T-helper 2 cell treated with Interferon-gamma antibody and Interleukin-4, amounts not matched to agents 5 μg/mL and 100 μg/mL, for 36 hours (primary cell): ENCODE results near the gene OSBPL6.
"Not testable (repeated sequence)": the region's sequence is repeated elsewhere in the genome, so short reads cannot be mapped to it uniquely, and the experiment has no call there.

Source experiments
- DNase-seq: peaks from one replicate; pipeline ENCODE4 v3.0.0; 2021; ENCODE audit warnings: low spot score
- H3K27ac Mint-ChIP-seq: one replicate; pipeline ENCODE4 v1.8.0; 2021; ENCODE audit warnings: mild to moderate bottlenecking, mixed read lengths
- H3K27me3 Mint-ChIP-seq: one replicate; pipeline ENCODE4 v1.8.0; 2021; ENCODE audit warnings: low read depth, mixed read lengths
- H3K36me3 Mint-ChIP-seq: one replicate; pipeline ENCODE4 v1.8.0; 2021; ENCODE audit warnings: low read depth, mixed read lengths
- H3K4me1 Mint-ChIP-seq: one replicate; pipeline ENCODE4 v1.8.0; 2021; ENCODE audit warnings: low read depth, mixed read lengths
- H3K4me3 Mint-ChIP-seq: one replicate; pipeline ENCODE4 v1.8.0; 2022; ENCODE audit warnings: mild to moderate bottlenecking, moderate library complexity, mixed read lengths
- H3K9me3 Mint-ChIP-seq: one replicate; pipeline ENCODE4 v1.8.0; 2021; ENCODE audit warnings: mixed read lengths

OSBPL6 gene

DNA sequence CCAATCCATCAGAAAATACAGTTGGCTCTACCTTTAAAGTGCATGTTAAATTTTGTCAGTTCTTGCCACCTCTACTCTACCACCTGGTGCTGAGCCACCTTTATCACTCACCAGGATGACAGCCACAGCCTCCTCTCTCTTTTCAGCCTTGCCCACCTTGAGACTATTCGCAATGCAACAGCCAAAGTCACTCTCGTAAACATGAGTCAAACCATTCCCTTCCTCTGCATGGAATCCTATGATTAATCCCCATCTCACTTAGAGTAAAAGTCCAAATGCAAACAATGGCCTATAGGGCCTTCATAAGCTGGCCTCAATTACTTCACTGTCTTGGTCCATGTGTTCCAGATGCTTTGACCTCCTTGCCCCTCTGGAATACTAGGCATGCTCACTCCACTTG, 5.8 kb upstream of the OSBPL6 start:
- DNase-seq, result no peak
- peaks cover 45% of the 10 kb centered on the region for H3K27me3 Mint-ChIP-seq
- H3K4me1 Mint-ChIP-seq, result peaks cover 5% of the 10 kb centered on the region
- no peaks in the 10 kb centered on the region for H3K36me3 Mint-ChIP-seq
- H3K27ac Mint-ChIP-seq, result no peak overlapping the region
- no peak overlapping the region for H3K4me3 Mint-ChIP-seq
- no peaks in the 10 kb centered on the region for H3K9me3 Mint-ChIP-seq

DNA sequence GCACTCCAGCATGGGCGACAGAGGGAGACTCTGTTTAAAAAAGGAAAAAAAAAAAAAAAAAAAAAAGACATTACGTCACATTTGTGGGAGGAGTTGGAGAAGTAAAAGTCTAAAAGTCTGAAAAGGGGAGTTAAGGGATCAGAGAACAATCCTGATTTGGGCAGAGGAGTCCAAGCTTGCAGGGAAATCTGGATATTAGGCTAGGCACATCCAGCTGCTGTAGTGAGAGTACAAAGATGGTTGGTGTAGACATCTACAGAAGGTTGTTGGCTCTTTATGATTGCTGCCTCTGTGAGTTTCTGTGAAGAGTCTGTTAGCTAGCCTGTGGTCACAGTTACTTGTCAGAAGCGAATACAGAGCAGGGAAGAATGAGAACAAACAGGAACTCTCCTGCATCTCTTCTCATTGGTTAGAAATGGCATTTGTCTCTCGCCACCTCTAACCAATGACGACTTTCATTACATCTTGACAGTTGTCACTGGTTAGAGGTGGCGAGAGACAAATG, 3.3 kb upstream of the OSBPL6 start:
- H3K27ac Mint-ChIP-seq, result peak overlapping the region; percentile 78
- H3K9me3 Mint-ChIP-seq, result no peaks in the 10 kb centered on the region
- H3K4me3 Mint-ChIP-seq, result peak overlapping the region; percentile 26
- H3K36me3 Mint-ChIP-seq, result no peaks in the 10 kb centered on the region
- H3K4me1 Mint-ChIP-seq, result peaks cover 13% of the 10 kb centered on the region
- DNase-seq, result no peak
- peaks cover 43% of the 10 kb centered on the region for H3K27me3 Mint-ChIP-seq

DNA sequence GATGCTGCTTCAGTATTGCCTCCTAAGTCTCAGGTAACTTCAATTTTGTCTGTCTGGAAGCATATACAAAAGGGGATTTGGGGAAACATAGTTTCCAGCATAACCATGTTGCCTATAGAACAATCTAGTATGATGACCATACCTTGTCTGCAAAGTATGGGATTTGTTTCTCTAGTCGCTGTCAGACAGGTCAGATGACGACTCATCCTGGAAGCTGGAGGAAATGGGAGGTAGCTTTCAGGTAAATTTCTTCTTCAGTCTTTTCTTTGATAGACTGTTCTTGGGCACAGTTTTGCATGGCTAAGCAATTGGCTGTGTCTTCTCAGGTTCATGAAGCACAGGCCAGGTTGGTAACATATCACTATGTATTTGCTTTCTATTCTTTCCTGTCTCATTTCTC, 2.8 kb upstream of the OSBPL6 start:
- peaks cover 42% of the 10 kb centered on the region for H3K27me3 Mint-ChIP-seq
- H3K36me3 Mint-ChIP-seq, result no peaks in the 10 kb centered on the region
- H3K9me3 Mint-ChIP-seq, result no peaks in the 10 kb centered on the region
- DNase-seq, result no peak
- H3K4me1 Mint-ChIP-seq, result peaks cover 13% of the 10 kb centered on the region
- no peak overlapping the region for H3K4me3 Mint-ChIP-seq
- H3K27ac Mint-ChIP-seq, result no peak overlapping the region

DNA sequence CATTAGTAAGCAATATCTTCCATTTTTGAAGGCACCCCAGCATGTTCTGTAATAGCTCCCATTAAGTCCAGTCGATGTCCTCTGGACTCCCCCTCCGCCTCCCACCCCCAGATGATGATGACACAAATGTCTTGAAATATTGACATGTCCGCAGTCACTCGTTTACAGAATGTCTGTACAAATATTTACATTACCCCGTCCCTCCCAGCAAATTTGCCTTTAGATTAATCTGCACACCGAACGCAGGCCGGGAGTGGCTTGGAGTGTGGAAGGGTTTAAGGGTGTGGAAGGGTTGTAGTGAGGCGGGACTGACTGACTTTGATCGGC, 853 bp upstream of the OSBPL6 start:
- peaks cover 54% of the 10 kb centered on the region for H3K27me3 Mint-ChIP-seq
- DNase-seq, result no peak
- no peaks in the 10 kb centered on the region for H3K36me3 Mint-ChIP-seq
- H3K4me1 Mint-ChIP-seq, result peaks cover 17% of the 10 kb centered on the region
- peak overlapping the region; percentile 74 for H3K4me3 Mint-ChIP-seq
- no peak overlapping the region for H3K27ac Mint-ChIP-seq
- H3K9me3 Mint-ChIP-seq, result no peaks in the 10 kb centered on the region

DNA sequence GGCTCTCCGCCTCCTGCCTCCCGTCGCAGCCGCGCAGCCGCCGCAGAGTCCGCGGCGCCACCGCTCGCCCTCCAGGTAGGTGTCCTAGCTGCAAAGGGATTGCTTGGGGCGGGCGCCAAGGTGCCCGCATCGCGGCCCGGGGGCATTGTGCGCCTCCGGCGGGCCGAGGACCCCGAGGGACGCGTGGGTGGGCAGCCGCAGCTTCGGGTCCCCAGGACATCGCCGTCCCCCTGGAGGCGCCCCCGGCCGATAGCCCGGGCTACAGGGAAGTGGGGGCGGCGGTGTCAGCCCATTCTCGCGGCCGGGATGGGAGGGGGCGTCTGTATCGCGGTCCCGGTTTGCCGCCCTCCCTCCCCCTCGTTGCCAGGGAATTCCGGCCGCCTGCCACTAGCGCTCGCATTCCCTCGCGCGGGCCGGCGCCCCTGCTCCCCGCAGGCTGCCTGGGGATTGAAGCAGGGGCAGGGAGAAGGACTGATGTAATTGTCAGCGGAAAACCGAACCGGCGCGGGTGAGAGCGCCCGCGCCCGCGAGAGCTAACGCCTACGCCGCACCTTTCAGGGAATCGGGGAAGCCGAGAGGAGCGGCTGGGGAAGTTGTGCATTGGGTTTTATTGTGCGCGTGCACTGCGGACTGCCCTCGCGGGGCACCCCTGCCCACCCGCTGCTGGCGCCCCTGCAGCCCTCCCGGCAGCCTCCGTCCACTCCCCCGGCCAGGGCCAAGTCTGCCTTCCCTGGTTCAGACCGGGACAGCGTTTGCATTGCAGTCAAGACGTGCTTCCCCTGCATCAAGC, 483 bp downstream of the OSBPL6 start:
- H3K4me3 Mint-ChIP-seq, result peak overlapping the region; percentile 76
- H3K27me3 Mint-ChIP-seq, result peaks cover 65% of the 10 kb centered on the region
- H3K27ac Mint-ChIP-seq, result no peak overlapping the region
- H3K4me1 Mint-ChIP-seq, result peaks cover 17% of the 10 kb centered on the region
- DNase-seq, result peak; percentile 17
- H3K9me3 Mint-ChIP-seq, result no peaks in the 10 kb centered on the region
- H3K36me3 Mint-ChIP-seq, result no peaks in the 10 kb centered on the region

DNA sequence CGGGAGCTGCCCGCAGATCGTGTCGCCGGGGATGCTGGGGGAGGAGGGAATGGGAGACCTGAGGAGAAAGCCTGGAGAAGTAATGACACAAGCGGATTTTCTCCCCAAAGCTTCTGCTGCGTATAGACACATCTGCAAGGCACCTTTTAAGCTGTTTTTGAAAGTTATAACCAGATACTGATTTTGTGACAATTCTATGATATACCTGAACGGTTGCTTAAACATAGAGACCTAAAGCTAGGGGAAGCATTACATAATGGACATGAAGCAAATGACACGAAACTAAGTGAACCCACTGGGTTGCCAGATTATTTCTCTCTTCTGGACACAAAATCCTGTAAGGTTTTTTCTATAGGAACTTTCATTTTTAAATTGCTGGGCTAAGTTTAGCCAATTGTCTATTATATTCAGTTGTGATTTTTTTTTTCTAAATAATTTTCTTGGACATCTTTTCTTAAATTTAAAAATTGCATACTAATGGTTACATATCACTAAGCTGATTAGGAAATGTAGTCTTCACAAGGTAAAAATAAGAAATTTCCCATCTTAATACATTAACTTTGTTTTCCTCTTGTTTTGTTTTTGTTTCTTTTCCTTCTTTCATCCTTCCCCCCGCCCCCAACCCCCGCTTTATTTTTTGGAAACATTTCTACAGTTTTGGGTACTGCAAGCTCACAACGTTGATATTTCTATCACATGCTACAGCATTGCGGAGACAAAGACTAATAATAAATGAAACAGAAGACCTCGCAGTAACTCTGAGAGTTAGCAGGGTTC, 1.3 kb downstream of the OSBPL6 start:
- DNase-seq, result no peak
- no peaks in the 10 kb centered on the region for H3K9me3 Mint-ChIP-seq
- H3K36me3 Mint-ChIP-seq, result no peaks in the 10 kb centered on the region
- peaks cover 17% of the 10 kb centered on the region for H3K4me1 Mint-ChIP-seq
- peak overlapping the region; percentile 76 for H3K4me3 Mint-ChIP-seq
- peaks cover 65% of the 10 kb centered on the region for H3K27me3 Mint-ChIP-seq
- H3K27ac Mint-ChIP-seq, result no peak overlapping the region

DNA sequence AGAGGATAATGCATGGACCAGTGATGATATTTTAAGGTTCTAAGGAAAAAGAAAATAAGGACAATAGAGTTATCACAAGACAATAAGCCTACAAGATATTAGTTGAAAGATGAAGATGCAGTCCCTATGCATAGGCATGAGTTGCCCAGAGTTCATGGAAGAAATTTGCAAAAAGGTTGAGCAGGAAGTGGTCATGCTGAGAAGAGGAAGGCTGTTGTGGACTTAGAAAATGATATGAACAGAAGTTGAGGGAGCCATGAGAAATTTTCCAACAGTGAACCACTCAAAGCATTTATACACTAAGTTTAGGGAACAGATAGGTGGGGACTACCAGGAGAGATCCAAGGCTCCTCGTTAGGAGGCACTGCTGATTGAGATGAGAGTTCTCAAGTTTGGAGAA, 3.5 kb downstream of the OSBPL6 start:
- Mint-ChIP-seq H3K4me1 (peaks cover 14% of the 10 kb centered on the region), H3K27ac (no peak overlapping the region), H3K36me3 (no peaks in the 10 kb centered on the region), H3K4me3 (no peak overlapping the region), H3K27me3 (peaks cover 49% of the 10 kb centered on the region), H3K9me3 (no peaks in the 10 kb centered on the region)
- no peak for DNase-seq

DNA sequence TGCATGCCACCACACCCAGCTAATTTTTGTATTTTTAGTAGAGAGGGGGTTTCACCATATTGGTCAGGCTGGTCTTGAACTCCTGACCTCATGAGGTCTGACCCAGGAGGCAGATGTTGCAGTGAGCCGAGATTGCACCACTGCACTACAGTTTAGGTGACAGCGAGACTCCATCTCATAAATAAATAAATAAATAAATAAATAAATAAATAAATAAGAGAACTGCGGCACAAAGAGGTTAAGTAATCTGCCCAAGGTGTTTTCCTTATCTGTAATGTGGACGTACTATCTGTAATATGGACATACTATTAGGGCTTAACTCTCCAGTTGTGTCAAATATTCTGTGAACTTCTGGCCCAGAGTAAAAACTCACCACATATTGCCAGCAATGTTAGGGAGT, 4.1 kb downstream of the OSBPL6 start:
- not testable (repeated sequence) for H3K4me3 Mint-ChIP-seq, H3K36me3 Mint-ChIP-seq, H3K9me3 Mint-ChIP-seq, H3K27ac Mint-ChIP-seq, DNase-seq
- Mint-ChIP-seq H3K4me1 (peaks cover 15% of the 10 kb centered on the region), H3K27me3 (peaks cover 43% of the 10 kb centered on the region)

DNA sequence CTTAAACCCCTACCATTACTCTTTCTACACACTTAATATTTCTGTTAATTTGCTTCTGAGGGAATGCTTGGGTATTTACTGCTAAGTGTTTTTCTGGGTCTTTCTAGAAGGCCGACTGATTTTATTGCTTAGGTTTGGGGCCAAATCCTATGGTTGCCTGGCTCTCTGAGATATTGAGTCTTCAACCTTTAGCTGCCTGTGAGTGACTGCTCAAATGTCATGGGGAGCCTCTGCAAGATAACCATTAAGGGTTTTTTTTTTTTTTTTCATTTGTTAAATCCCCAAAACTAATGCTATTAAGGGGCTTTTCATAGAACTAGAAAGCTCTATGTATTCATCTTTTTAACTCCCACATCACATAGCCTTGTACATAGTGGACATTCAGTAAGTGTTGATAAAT, 5.0 kb downstream of the OSBPL6 start:
- H3K27me3 Mint-ChIP-seq, result peaks cover 42% of the 10 kb centered on the region
- no peak for DNase-seq
- H3K4me1 Mint-ChIP-seq, result peaks cover 12% of the 10 kb centered on the region
- no peak overlapping the region for H3K27ac Mint-ChIP-seq
- H3K36me3 Mint-ChIP-seq, result no peaks in the 10 kb centered on the region
- no peak overlapping the region for H3K4me3 Mint-ChIP-seq
- no peaks in the 10 kb centered on the region for H3K9me3 Mint-ChIP-seq

DNA sequence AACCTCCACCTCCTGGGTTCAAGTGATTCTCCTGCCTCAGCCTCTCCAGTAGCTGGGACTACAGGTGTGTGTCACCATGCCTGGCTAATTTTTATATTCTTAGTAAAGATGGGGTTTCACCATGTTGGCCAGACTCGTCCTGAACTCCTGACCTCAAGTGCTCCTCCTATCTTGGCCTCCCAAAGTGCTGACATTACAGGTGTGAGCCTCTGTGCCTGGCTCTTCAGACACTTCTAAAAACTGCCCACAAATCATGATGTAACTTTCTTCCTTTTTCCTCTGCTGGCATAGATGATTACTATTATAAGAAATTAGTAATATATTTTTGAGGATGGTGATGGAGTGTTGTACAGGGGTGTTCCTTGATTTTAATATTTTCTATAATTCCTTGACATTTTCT, 6.0 kb downstream of the OSBPL6 start:
- Mint-ChIP-seq H3K4me1 (peaks cover 11% of the 10 kb centered on the region), H3K27me3 (peaks cover 42% of the 10 kb centered on the region), H3K9me3 (no peaks in the 10 kb centered on the region), H3K27ac (no peak overlapping the region), H3K4me3 (no peak overlapping the region), H3K36me3 (no peaks in the 10 kb centered on the region)
- DNase-seq, result no peak

DNA sequence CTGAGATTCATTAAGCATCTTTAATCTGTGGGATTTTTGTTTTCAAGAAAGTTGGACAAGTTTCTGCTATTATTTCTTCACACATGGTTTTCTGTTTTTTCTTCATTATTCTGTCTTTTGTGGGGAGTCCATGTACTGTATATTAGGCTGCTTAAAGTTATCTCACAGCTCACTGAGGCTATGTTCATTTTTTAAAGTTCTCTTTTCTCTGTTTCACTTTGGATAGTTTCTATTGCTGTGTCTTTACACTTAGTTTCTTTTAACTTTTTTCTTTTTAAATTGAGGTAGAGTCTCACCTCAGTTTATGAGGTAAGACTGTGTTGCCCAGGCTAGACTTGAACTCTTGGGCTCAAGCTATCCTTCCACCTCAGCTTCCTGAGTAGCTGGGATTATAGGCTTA, 8.6 kb downstream of the OSBPL6 start:
- no peaks in the 10 kb centered on the region for H3K36me3 Mint-ChIP-seq
- no peaks in the 10 kb centered on the region for H3K9me3 Mint-ChIP-seq
- no peak for DNase-seq
- no peak overlapping the region for H3K4me3 Mint-ChIP-seq
- H3K27me3 Mint-ChIP-seq, result peaks cover 25% of the 10 kb centered on the region
- peaks cover 3% of the 10 kb centered on the region for H3K4me1 Mint-ChIP-seq
- no peak overlapping the region for H3K27ac Mint-ChIP-seq

DNA sequence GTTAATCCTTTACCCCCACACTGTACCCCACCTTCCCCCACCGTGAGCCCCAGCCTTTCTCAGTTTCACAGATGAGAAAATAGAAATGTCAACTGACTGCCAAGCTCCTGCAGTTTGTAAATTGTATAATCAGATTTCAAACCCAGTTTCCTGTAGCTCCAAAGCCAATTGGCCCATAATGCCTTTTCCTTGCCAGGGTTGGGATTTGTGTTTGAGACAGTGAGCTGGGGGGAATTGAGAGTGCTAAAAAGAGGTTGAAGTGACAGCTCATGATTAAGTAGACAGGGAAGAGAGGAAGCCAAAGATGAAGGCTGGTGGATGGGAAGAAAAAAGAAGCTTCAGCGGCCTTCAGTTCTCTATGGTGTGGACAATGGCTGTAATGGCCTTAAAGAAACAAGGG, 10.7 kb downstream of the OSBPL6 start:
- H3K27me3 Mint-ChIP-seq, result peaks cover 16% of the 10 kb centered on the region
- no peaks in the 10 kb centered on the region for H3K9me3 Mint-ChIP-seq
- H3K36me3 Mint-ChIP-seq, result no peaks in the 10 kb centered on the region
- no peak overlapping the region for H3K4me3 Mint-ChIP-seq
- DNase-seq, result no peak
- H3K4me1 Mint-ChIP-seq, result peaks cover 3% of the 10 kb centered on the region
- no peak overlapping the region for H3K27ac Mint-ChIP-seq

DNA sequence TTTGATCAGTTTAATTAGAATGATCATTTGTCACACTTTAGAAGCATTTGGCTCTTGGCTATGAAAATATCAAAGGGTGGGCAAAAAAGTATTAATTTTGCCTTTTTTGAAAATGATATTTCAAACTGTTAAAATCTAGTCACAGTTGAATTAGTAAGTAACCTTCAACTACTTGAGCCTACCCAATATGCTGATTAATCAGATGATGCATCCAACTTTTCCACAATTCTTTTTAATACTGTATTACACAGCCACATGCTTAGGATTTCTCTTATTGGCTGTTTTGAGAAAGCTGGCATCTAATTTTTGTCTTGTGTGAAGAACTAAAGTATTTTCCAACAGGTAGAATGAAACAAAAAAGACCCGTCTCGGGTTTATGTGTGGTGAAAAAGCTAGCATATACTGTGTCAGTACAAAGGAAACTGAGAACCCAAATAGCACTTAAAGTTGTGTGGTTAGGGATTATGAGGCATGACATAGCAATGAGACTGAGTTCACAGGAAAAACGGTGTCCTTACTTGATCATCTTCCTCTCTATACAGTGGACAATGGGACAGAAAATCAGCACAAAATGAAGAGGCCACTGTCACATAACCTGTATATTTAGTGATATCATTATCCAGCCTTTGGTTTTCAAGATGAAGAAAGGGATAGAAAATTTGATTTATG, 11.7 kb downstream of the OSBPL6 start:
- Mint-ChIP-seq H3K27me3 (peaks cover 16% of the 10 kb centered on the region), H3K9me3 (no peaks in the 10 kb centered on the region), H3K4me3 (no peak overlapping the region), H3K4me1 (peaks cover 3% of the 10 kb centered on the region), H3K27ac (no peak overlapping the region), H3K36me3 (no peaks in the 10 kb centered on the region)
- DNase-seq, result no peak

DNA sequence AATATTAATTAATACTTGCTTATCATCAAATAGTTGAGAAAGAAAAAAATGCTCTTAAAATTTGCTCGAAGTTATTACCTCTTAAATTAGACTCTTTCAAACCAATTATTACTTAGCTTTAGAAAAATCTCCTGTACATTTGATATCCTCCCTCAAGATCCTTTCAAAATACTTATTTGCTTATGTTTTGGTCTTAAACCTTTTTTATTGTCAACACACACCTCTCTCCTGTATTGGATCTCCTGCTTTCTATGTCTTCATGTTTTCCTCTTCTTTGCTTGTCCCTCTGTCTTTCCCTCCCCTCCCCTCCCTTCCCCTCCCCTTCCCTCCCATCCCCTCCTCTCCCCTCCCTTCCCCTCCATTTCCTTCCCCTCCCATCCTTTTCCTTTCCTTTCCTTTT, 14.0 kb downstream of the OSBPL6 start:
- H3K4me1 Mint-ChIP-seq, result no peaks in the 10 kb centered on the region
- no peaks in the 10 kb centered on the region for H3K9me3 Mint-ChIP-seq
- DNase-seq, result no peak
- H3K27ac Mint-ChIP-seq, result no peak overlapping the region
- no peak overlapping the region for H3K4me3 Mint-ChIP-seq
- H3K36me3 Mint-ChIP-seq, result no peaks in the 10 kb centered on the region
- peaks cover 16% of the 10 kb centered on the region for H3K27me3 Mint-ChIP-seq
